GM15510 (cell line): ENCODE measurements around the gene PUS3.

Experiments used
- POLR2A ChIP-seq: IDR thresholded peaks from 3 replicates; pipeline ENCODE4 v1.6.1; 2011; ENCODE audit warnings: borderline replicate concordance; ENCODE audit not compliant: insufficient read length; ENCODE audit errors: extremely low read depth

PUS3 gene

DNA sequence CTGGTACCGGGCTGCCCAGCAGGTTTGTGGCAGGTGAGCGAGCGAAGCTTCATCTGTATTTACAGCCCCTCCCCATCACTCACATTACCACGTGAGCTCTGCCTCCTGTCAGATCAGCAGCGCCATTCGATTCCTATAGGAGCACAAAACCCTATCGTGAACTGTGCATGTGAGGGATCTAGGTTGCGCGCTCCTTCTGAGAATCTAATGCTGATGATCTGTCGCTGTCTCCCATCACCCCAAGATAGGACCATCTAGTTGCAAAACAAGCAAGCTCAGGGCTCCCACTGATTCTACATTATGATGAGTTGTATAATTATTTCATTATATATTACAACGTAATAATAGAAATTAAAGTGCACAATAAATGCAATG is 27.1 kb upstream of the PUS3 start:
- TF ChIP-seq POLR2A, result no peak

DNA sequence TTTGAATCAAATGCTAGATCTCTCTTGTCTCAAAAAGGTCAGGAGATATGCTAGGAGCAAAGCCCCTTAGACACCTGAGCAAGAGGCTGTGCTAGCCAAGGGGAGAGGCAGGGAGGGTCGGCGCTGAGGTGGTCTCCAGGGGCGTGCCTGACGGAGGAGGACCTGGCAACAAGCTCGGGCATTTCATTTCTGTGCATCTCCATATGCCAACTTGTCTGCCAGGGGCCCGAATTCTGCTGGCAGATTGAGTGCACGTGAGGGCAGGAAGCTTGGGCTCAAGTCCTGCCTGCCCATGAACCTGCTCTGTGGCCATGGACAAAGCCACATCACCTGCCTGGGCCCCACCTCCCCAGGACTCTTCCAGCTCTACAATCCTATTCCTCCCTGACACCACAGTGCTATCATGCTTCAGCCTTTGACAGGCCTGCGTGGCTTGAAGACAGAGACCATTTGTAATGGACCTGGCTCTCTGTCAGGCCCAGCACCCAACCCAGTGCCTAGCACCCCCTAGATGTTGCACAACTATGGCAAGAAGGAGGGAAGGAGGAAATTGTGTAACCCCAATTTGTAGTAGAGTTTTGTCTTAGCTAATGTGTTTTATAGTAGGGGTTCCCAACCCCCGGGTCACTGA is 26.6 kb upstream of the PUS3 start:
- TF ChIP-seq POLR2A, result no peak

DNA sequence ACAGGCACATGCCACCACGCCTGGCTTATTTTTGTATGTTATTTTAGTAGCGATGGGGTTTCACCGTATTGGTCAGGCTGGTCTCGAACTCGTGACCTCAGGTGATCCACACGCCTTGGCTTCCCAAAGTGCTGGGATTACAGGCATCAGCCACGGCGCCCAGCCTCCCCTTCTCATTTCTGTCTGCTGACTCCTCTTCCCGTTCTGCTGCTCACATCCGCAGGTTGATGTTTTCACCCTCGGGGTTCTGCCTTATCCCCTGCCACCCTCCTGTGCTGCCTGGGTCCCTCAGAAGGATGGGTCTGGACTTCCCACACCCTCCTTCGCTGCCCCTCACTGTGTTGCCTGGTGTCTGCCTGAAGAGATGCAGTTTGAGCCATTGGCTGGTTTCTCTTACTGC is 23.7 kb upstream of the PUS3 start:
- no peak for TF ChIP-seq POLR2A

DNA sequence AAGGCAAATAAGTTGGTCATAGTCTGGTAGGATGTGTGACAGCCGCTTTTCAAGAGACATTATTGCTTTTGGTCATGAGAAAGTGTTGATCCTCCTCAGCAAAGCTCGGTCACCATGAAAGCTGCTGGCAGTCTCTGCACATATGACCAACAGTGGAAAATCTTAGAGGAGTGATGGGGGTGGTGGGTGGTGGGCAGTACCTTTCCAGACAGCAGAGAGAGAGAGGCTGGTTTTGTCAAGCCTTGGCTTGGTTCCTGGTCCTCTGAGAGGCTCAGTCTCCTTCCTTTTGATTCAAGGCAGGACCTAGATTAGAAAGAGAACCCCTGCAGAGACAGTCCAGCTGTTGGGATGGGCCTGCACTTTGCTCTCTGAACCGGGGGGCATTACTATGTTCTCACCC is 22.8 kb upstream of the PUS3 start:
- TF ChIP-seq POLR2A, result no peak

DNA sequence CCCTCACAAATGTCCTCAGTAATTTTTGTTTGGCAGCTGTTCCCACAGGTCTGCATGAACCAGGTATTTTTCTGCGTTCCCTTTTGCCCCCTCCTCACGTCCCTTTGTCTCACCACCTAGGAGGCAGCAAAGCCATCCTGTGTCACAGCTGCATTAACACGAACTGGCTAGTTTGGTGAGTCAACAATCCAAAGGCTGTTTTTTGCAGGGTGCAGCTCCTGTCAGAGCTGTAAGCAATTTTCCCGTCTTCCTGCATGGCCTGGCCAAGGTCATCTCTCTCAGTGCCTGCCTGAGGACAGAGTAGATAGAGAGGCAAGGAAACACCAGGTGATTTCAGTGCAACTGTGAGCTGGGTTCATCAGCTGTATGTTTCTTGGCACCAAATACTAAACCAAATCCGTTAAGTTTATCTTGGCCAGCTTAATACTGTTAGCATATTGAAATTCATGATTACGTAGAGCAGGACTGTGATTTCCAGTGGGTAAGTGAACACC is 22.3 kb upstream of the PUS3 start:
- TF ChIP-seq POLR2A, result no peak

DNA sequence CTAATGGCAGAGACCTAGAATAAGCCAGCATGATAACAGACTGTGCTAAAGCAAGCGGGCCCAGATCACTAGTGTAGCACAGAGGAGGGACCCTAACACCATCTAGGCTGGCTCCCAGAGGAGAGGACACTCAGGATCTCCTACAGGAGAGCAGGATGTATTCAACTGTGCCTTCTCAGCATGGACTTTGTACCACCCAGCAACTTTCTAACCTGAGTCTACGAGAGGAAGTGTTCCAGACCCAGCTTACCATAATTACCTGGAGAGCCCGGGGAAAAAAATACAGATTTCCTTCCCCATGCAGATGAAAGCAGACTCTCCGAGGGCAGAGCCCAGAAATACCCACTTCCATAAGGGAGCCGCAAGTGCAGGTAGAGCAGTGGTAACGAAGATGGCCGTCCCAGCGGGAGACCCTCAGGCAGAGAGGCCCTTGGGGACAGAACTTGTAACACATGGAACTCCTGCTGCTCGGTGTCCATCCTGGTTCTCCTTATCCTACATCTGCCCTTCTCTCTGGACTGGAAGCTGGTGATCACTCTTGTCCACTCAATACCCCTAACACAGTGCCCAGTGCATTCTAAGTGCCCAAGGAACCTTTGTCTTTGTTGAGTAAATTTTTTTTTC is 21.5 kb upstream of the PUS3 start:
- TF ChIP-seq POLR2A, result no peak

DNA sequence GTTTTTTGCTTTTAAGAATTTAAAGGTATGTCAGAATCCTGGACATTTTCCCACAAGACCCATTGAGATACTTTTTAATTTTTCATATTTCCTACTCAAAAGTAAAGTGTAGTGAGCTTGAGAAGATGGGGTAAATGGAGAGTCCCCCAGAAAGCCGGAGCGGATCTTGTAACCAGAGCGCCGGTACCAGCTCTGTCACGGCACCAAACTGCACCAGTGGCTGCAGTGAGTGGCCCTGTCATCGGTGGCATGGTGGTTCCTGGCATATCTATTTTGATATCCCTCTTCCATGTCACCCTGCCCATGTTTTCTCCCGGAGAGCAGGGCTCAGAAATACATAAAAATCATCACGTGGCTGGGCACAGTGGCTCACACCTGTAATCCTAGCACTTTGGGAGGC is 20.6 kb upstream of the PUS3 start:
- no peak for TF ChIP-seq POLR2A

DNA sequence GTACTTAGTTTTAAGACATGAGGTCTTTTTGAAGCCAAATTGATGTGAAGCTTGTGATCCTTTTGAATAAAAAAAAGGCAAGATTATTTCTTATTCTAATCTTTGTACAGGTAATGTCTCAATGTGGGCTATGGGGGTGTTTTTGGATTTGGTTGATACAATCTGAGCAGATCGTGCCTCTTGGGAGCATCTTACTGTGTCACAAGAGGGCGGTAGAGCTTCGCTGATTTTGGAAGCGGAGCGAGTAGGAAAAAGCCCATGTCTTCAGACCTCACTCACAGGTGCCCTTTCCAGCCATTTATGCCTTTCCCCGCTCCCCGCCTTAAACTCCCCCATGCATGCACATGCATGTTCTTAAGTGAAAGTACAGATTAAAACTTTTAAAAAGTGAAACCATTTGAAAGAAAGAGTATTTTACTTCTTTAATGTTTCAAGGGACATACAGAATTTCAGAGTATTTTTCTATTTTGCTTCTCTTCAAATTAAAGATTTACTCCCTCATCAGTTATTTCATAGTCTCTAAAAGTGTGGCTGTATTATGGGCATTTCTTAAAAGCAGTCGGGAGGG is 20.1 kb upstream of the PUS3 start:
- no peak for TF ChIP-seq POLR2A

DNA sequence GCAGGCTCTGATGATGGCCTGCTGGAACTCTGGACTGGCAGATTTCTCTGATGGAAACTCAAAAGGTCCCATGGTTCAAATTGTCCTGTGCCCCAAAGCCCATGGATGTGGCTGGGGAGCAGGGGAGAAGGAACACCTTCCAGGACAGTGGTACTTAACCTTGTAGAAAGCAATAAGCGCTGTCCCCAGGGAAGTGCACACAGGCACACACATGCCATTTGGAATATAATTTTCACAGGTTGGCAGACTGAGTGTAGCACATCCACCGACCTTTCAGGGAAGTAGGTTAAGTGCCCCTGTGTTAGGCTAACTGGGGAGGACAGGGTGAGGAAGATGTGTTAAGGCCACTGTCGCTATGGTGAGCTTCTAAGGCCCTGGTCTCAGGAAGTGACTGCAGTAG is 19.1 kb upstream of the PUS3 start:
- no peak for TF ChIP-seq POLR2A

DNA sequence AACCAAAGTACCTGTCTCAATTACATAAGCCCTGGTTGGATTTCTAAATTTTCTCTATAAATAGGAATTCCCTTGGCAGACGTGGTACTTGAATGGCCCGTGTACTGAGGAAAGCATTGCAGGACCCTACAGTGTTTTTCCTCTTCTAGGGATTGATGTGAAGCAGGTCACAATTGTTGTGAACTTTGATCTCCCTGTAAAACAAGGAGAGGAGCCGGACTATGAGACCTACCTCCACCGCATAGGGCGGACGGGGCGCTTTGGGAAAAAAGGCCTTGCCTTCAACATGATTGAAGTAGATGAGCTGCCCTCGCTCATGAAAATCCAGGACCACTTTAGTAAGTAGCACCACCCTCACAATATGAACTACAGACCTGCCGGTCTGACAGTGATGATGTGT is 18.0 kb upstream of the PUS3 start:
- TF ChIP-seq POLR2A, result no peak

DNA sequence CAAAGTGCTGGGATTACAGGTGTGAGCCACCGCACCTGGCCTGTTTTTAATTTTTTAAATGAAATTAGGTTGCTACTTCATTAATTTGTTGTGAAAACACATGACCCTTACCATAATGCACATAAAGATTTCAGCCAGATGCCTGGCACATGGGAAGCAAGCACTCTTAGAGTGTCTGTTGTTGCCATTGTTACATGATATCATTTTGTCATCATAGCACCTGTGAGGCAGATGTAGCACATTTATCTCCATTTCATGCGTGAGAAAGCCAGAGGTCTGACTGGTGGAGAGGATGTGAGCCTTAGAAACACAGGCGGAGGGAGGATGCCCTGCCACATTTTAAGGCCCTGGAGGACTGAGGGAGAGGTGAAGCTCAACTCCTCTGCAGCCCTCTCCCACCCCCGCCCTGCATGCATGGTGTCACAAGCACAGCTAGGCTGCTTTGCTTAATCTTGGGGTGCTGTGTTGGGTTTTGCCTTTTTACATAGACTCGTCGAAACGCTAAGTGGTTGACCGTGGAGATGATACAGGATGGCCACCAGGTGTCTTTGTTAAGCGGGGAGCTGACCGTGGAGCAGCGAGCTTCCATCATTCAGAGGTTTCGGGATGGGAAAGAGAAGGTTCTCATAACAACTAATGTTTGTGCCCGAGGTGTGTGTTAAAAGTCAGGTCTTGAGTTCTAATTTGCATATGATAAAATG is 15.3 kb upstream of the PUS3 start:
- TF ChIP-seq POLR2A, result no peak

DNA sequence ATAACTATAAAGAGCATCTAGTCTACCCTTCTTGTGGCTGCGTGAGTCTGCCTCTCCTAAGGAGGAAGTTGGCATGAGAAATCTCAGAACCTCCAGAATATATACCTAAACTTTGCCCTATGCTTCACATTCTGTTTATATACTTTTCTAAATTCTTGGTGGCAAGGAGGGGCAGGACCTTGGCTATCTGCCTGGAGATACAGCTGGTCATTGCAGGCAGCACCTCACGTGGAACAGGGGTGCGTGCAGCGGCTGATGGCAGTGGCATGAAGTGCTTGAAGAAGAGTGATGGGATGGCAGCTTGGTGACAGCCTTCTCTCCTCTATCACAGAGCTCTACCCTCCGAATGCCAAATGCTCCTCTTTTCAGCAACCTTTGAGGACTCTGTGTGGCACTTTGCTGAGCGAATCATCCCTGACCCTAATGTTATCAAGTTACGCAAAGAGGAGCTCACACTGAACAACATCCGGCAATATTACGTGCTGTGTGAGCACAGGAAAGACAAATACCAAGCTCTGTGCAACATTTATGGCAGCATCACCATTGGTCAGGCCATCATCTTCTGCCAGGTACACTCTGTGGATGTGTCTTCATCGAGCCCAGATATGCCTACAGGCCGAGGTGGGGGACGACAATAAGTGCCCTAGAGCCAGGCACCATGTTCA is 13.8 kb upstream of the PUS3 start:
- no peak for TF ChIP-seq POLR2A

DNA sequence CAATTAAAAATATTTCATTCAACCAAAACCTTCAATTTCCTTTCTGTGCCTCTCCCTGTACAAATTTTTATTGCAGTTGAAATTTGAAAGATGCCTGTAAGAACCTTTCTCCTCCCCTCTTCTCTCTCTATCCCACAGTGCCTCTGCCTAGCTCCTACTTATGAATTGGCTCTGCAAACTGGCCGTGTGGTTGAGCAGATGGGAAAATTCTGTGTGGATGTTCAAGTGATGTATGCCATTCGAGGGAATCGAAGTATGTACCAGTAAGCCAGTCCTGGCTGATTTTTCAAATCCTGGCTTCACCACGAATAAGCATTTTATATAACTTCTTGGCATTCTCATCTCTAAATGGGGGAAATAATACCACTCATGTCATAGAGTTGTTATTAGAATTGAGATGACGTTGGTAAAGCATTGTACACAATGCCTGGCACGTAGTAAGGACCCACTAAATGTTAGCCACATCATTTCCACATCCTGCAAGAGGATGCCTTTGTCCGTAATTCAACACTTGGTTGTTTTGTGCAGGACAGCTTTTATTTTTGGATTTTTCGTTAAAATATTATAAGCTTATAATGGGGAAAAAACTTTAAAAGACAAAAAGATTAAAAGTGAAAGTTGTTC is 7.3 kb upstream of the PUS3 start:
- no peak for TF ChIP-seq POLR2A

DNA sequence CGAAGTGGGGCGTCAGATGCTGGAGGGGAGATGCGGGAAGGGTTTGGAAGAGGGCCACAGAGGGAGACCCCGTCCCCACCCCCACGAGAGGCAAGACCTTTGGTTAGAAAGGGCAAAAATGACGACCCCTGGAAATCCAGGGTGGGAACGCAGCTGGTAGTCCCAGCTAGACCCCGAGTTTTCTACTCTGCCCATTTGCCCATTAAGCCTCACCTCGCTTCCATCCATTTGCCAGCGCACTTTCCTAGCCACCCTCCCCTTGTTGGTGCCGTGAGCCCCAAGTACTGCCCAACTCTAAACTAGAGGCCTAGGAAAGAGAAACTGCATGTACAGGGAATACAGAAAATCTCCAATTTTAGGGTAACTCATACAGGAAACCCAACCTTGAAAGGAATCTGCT is 1.7 kb upstream of the PUS3 start:
- no peak for TF ChIP-seq POLR2A
